NCI-H226 (cell line): Measurements from ENCODE around the gene HOXD12.
A peak's percentile ranks its signal among the peaks of the same experiment; 100 is the strongest.

Source experiments
- DNase-seq: peaks from one replicate; pipeline ENCODE4 v3.0.0-alpha.2; 2015

HOXD12 gene

GRCh38 chr2:176099728-176100546, at the start of gene HOXD12:
Gene HOXD12, plus strand, starts transcription at chr2:176099795. Its CDS starts 7 bp downstream, at chr2:176099802.
- no peak for DNase-seq

DNA sequence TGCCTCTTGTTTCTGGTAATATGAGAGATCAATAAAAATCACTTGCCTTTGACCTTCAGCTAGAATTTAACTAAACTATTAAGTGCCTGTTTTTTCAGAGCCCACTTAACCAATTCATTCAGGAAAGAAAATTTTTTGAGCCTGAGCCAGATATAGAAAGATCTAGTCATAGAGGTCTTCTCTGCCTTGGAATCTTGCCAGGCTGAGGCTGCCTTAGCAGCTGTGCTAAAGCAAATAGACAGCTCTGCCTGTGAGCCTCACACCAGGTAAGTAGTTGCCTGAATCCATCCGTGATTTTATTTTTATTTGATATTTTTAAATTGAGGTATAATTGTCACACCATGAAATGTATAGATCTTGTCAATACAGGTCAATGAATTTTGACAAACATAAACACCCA, 43.2 kb upstream of the HOXD12 start:
- peak; percentile 27 for DNase-seq

- DNase-seq: no peak
Measured at GRCh38 chr2:176063958-176064357, 35.6 kb upstream of the HOXD12 start.

DNA sequence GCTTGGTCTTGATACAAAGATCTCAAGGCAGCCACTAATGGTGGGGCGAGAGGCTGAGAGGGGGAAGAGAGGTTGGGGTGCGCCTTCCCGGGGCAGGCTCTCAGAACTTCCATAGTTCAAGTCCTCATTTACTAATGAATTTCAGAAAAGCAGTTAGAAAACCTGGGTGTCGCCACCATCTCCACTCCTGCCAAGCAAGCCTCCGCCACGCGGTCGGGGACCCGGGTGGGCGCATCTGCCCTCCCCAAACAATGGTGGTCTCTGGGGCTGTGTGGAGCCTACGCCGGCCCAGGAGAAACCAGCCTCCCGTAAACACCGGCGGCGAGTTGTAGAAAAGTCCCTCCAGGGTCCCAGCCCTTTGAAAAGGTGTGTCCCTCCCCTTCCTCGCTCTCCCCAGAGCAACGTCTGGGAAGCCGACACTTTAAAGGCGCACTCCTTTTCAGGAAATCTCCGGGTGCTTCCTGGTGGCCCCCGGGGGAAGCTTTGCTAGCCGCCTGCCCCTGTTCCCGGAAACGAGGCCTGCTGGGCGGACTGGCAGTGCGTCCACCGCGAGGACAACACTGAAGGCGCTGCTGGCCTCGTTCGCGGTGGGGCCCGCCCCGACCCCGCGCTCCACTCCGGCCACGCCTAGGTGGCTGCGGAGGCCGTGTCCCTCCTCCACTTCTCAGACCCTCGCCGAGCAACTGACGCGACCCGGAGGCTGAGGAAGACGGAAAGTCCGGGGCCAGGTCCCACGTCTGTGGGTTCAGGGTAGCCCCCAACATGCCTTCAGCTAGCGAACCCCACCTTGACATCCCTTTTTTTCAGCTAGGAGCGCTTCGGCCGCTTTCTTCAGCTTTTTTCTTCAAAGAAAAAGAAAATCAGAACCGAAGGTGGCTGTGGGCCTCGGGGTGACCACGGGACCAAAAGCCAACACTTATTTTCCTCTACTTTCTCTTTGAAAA, 32.7 kb upstream of the HOXD12 start:
- no peak for DNase-seq

- DNase-seq: no peak
Measured at GRCh38 chr2:176067589-176068418, 31.8 kb upstream of the HOXD12 start.

GRCh38 chr2:176068419-176068832, 31.2 kb upstream of the HOXD12 start:
- no peak for DNase-seq

DNA sequence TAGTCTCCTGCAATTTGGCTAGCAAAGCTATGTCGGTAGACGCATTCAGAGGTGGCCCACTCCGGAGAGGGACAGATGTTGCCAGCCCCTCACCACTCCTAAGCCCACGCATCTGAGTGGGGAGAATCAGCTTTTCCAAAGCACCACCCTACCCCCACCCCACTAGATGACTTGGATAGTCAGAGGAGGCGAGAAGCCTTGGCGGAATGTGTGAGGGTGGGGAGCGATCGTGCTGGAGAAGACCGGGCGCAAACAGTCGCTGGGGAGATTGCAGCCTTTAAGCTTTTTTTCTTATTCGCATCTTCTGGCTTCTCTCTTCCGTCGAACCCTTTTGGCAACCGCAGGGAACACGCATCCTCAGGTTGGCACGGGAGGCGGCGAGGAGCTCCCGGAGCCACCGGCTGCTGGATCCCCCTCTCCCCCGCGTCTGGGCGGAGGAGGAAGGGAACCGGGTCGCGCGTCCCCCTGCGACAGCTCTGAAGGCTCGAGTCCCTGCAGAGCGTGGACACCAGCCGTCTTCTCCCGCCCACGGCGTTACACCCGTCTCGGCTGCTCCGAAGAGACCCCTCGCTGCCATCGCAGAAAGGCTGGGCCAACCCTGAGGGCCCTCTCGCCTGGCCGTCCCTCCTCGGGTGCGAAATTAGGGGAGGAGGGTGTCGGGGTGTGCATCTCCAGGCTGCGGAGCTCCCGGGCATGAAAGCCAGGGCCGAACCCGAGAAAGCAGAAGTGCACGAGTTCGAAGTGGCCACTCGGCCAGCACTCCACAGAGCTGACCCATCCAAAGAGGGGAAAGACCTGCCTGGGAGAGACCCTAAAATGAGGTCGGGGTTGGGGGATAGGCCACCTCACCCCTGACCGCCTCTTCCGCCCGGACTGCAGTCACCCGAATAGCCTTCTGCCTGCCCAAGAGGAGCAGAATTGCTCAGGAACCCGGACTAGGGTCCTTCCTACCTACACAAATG, 28.0 kb upstream of the HOXD12 start:
- no peak for DNase-seq

DNA sequence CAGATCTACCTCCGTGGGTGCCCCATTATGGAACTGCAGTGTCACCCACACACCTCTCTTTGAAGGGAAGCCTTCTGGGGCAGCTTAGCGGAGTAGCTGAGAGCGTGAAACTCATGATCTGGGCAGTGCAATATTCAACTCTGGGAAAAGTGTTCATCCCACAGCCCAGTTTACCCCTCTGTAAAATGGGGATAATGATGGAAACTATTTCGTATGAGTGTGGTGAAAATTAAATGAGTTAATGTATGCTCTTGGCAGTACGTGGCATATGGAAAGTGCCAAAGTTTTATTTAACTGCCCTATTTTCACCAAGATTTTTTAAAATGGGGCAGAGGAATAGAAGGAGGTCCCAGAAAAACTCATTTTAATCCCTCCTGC, 27.3 kb upstream of the HOXD12 start:
- no peak for DNase-seq

- no peak for DNase-seq
Measured at GRCh38 chr2:176072951-176073904, 26.4 kb upstream of the HOXD12 start.

- DNase-seq: no peak
Measured at GRCh38 chr2:176074919-176075425, 24.6 kb upstream of the HOXD12 start.

- DNase-seq: no peak
Measured at GRCh38 chr2:176075481-176075880, 24.1 kb upstream of the HOXD12 start.

- DNase-seq: no peak
Measured at GRCh38 chr2:176076063-176076462, 23.5 kb upstream of the HOXD12 start.

DNA sequence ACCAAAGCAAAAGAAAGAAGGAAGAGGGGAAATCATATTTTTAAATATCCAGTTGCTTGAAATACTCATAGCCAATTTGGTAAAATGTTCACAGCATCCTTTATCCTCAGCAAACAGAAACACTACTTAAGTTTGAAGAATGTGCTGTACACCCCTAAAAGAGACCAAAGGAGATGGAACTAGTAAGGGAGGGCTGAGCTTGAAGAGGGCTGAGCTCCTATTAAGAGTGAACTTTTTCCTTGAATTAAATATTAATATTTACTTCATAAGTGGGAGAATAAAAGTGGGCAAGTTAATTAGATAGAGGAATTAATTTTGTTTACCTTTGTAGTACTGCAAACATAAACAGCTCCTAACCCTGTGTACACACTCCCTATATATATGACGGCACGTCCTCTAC, 22.8 kb upstream of the HOXD12 start:
- DNase-seq: no peak

DNA sequence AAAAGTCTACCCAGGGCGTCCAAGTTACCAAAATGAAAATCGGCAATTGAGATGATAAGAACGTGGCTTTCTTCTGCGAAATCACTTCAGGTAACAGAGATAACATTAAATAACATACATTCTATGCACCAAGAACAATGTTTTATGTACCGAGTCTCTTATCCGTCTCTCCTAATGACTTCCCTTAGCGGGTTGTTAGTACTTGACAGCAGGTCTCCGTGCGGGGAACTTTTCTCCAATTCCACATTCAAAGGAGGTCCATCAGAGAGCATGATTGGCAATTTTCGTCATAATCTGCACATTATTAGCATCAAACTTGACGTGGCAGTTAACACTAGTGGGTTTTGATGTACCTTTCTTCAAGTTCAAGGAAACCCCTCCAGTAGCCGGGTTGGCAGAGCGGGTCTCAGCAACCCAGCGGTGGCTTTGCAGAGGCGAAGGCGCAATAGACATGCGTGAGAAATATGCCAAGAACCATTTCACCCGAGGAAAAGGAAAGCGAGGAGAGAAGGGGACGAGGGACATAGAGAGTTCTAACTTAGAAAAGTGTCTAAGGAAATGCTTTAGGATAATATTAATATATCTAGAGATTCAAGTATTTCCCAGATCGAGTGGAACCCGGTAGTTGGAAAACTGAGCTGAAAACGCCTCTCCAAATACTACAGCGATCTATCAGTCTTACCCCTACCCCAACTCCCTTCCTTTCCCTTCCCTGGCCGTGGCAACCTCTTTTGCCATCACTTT, 20.9 kb upstream of the HOXD12 start:
- no peak for DNase-seq

DNA sequence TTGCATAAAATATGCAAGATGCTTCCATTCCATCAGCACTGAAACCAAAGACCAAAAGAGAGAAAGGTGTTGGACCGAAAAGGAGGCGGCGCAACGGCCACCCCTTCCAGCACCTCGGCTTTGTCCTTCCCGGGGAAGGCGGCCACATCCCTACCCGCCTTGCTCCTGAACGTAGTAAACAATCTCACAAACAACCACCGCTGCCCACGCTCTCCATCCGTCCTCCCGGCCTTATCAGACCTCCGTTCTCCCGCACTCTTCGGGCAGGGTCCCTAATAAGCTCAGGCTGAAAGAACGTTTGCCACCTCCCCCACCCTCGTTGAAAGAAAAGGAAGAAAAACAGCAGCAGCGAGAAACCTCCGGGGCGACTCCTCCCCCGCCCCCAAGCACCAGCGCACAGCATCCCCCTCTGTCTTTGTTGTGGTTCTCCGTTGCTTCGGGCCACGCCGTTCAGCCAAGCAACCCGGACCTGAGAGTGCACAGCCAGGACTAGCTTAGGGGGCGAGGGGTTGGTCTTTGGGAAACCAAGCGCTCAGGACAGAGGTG, 20.2 kb upstream of the HOXD12 start:
- no peak for DNase-seq

DNA sequence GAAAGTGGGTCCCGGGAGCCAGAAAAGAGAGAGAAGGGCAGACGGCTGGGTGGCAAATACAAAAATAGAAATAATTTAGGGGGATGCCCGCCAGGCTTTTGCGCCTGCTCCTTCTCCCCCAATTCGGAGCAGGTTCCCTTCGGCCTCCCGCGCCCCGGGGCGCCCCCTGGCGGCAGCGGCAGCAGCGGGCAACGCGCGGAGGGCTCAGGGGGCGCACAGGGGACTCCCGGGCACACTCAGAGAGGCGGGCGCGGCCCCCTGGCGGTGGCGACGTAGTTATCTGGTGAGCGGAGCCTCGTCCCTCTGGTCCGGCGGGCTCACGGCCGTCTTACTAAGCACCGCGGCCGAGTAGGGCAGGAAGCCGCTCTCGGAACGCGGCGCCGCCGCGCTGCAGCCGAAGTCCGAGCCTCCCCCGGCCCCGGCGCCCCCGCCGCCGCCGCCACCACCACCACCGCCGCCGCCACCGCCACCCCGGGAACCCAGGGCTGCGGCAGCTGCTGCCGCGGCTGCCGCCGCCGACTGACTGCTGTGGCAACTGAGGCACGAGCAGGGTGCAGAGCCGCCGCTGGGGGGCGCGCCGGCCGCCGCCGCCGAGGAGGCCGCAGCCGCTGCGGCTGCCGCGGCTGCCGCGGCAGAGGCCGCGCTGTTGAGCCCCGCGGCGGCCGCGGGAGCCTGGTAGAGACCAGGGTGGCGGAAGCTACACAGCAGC, 19.6 kb upstream of the HOXD12 start:
- no peak for DNase-seq

DNA sequence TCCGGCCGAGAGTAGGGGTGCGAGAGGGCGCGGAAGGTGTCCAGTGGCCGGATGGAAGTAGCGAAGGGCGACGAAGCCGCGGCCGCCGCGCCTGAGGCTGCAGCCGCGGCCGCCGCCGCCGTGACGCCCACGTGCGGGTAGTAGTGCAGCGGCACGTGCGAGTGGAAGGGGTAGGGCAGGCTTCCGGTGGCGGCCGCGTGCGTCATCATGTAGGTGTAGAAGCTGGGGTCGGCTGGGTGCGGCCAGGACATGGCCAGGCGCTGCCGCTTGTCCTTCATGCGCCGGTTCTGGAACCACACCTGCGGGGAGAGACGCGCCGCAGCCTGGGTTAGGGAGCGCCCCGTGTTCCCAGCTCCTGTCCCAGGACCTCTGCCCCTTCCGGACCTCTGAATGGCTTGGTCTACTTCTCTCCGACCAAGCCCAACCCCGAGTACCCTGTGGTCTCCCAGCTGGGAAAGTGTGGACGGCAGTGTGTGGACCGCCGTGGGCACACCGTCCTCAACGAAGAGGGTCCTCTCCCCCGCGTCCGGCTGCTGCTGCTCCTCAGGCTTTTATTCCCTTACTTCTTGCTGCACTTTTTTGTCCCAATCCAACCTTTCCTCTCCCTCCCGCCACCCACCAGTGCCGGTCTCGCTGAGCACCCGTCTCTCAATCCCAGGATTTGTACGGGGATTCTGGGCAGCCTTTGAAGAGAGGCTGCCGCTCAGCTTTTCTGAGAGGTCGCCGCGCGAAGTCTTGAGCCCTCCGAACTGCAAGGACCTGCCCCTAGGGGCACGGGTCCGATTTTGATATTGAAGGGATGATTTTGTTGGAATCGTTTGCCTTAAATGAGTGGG, 18.8 kb upstream of the HOXD12 start:
- no peak for DNase-seq
